Embryonic facial prominence (tissue), 1 donor: ENCODE data around the gene ADCY1.
"Not testable (repeated sequence)": the region's sequence is repeated elsewhere in the genome, so short reads cannot be mapped to it uniquely, and the experiment has no call there.

Source experiments
- DNase-seq: peaks from one replicate; pipeline ENCODE4 v3.0.0-alpha.2; 2016; ENCODE audit errors: extremely low spot score

ADCY1 gene

GRCh38 chr7:45573661-45574415 lies at the start of gene ADCY1:
TSS of gene ADCY1 (plus strand) at chr7:45574368. CDS start at chr7:45574544, 176 bp downstream.
- DNase-seq, result no peak

DNA sequence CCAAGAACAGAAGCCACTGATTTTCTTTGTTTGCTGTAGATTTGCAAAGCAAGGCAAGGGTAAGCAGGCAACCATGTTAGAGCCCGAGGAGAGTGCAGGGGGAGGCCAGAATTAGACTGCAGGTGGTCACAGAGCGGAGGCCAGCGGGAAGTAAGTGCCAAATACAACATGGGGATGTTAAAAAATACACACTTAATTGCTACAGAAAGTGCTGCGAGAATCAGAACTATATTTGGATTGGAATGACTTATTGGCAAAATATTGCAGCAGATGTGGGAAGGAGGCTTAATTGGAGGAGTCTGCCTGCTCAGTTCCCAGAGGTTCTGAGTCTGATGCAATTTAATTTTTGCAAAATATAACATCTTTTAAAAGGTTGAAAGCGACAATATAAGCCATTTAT lies 49.7 kb upstream of the ADCY1 start:
- peak; percentile 18 for DNase-seq

GRCh38 chr7:45525057-45525456 lies 49.1 kb upstream of the ADCY1 start:
- DNase-seq, result no peak

GRCh38 chr7:45543473-45543872 lies 30.7 kb upstream of the ADCY1 start:
- no peak for DNase-seq

DNA sequence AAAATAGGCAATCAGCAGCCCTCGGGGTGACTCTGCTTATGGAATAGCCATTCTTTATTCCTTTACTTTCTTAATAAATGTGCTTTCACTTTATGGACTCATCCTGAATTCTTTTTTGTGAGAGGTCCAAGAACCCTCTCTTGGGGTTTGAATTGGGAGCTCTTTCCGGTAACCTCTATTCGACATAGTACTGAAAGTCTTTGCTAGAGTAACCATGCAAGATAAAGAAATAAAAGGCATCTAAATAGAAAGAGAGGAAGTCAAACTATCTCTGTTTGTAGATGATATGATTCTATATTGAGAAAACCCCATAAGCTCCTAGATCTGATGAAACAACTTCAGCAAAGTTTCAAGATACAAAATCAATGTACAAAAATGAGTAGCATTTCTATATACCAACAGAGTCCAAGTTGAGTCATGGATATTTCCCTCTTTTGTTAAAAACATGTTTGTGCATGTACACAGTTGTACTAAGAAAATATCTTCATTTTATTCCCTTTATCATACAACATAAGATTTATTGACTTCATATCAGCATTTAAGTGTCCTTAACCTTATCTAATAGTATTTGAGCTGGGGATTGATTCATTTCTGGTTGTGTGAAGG lies 29.0 kb upstream of the ADCY1 start:
- not testable (repeated sequence) for DNase-seq

DNA sequence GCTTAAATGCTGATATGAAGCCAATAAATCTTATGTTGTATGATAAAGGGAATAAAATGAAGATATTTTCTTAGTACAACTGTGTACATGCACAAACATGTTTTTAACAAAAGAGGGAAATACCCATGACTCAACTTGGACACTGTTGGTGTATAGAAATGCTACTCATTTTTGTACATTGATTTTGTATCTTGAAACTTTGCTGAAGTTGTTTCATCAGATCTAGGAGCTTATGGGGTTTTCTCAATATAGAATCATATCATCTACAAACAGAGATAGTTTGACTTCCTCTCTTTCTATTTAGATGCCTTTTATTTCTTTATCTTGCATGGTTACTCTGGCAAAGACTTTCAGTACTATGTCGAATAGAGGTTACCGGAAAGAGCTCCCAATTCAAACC lies 25.3 kb upstream of the ADCY1 start:
- not testable (repeated sequence) for DNase-seq

GRCh38 chr7:45563401-45563800 lies 10.8 kb upstream of the ADCY1 start:
- no peak for DNase-seq

- no peak for DNase-seq
Observed at GRCh38 chr7:45563941-45564461, 10.2 kb upstream of the ADCY1 start.

DNA sequence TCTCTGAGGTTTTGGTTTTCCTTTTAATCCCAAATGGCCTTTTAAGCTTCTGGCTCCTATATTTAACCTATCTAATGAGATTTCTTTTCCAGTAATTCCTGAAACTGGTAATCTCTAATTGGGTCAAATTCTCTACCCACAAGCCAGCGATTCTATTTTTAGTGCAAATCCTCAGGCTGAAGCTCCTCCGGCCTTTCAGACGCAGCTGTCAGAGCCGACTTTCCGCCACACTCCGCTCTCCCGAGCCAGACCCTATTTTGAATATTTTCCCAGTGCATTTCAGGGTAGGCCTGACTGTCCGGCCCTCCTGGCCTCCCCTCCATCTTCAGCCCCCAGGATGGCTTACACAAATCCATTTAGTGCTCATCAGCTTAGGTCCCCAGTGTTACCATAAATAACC lies 9.7 kb upstream of the ADCY1 start:
- DNase-seq, result no peak

DNA sequence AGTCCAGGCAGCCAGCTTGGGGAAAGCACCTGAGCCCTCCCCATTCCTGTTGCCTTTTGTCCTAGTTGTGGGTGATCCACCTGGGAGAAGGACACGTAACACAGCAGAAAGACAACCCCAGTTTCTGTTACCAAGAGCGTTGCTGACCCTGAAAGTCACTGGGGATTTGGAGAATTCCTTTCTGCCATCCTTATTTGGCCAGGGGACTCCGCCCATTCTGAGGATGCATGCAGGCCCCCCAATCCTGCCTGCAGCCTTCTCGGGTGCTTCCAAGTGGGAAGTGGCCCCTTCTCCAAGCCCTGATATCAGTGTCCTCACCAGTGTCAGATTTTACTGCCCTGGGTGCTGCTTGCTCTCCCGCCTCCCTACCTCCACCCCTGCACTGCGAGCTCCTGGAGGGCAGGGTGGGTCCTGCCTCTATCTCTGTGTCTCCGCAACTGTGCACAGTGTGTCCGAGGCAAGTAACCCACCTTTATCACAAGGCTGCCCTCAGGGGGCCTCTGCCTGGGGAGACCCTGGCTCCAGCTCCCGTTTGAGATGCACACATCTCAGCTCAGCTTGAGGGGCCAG lies 9.2 kb upstream of the ADCY1 start:
- no peak for DNase-seq

DNA sequence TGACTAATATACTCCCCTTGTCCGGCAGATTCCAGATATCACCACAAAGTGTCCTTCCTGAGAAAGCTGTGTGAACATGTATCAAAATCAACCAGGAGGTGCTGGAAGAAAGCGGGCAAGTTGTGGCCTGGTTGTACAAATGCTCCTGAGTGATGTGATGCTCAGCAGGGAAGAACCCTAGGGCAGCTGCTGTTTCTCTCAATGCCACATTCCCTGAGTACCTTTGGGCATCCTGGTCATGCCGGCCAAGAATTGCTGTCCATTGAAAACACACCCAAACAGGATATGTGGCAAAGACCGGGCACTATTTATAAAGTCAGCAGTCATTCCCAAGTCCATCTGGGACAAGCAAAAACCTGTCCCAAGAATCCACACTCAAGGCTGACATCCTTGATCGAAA lies 7.8 kb upstream of the ADCY1 start:
- DNase-seq, result no peak

DNA sequence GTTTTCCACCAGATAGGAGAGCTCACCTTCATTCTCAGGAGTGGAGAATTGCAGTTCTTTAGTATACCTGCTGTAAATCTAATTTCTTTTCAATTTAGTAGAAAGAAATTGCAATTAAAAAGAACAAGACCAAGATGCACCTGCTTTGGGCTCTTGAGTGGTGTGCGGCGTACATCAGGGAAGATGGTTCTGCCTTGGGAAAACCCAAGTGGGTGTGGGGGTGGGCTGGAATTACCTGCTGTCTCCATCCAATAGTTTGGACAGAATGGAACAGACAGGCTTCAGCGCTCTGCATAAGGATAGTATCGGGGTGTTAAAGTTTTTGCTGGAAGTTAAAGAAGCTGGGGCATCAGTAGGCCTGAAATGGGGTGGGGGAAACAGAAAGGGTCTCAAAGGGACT lies 7.2 kb upstream of the ADCY1 start:
- DNase-seq, result no peak

GRCh38 chr7:45567713-45568112 lies 6.5 kb upstream of the ADCY1 start:
- DNase-seq, result no peak

DNA sequence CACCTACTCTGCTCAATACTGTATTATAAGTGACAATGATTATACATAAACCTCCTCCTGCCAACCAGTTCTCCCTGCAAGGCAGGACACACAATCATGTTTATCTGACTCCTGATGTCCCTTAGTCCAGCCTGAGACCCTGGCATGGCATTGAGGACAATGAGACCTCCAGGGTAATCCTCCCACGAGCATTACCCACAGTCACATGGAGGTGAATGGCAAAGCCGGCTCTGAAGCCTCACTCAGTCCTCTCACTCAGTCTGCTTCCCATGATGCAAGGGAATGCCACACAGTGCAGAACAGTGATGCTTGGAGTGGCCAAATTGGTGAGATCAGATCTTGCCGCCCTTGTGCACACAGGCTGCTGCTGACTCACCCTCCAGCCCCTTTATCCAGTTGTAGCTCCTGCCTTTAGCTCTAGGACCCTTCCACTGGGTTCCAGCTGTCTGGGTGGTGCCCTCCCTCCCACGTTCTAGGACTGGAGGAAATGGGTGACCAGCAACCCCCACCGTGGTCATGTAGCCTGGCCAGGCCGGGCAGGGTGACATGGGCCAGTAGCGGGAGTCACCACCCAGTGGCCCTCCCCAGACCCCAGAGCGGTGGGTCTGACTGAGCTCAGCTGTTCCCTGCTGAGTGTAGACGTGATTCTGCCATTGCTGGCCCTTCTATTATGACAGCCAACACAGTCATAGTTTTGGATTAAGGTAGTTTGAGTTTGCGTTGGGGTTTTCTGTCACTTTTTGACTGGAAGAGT lies 5.5 kb upstream of the ADCY1 start:
- no peak for DNase-seq

DNA sequence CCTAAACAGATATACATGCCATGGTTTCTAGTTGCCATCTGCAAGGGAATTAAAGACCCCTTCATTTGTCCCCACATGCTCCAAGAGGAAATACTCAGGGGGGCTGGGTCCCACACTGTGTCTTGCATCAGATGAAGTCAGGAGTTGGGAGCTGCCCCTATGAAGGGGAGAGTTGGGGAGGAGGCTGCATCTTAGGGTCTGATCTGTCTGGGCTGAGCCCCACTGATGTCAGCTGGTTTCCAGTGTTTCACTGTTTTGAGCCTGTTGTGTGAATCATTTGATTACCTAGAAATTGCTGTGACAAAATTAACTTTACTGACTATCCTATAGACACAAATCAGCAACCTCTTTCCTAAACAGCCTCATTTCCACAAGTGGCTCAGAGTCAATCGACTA lies 4.9 kb upstream of the ADCY1 start:
- DNase-seq, result no peak

DNA sequence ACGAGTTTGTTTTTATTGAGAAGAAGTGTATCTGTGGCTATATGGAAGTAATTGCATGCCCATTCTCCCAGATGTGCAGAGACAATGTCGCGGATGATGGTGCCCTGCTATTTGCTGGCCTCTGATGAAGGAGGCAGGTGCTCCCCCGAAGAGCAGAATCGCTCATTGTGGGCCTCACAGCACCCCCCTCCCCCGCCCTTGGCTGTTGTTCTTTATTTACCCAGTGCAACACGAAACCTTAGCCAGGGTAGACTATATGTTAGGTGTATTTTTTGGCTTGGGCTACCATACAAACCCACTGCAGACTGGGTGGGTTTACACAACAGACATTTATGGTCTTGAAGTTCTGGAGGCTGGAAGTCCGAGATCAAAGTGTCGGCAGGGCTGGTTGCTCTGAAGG lies 3.4 kb upstream of the ADCY1 start:
- no peak for DNase-seq

DNA sequence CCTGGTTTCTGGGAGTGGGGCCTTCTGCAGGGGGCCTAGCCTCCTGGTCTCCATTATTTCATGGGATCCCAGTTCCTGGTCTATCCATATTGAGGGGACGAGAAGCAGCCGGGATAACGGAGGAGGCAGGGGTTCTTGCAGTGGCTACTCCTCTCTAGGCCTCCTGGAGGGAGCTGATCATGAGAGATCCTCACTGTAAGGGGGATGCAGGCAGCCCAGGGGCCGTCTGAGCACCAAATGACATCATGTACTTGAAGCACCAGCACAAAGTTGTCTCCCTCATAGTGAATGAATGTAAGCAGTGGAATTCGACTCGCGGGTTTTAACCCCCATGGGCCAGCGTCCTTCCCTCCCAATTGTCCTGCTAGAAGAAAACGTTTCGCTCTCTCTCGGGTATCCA lies 964 bp upstream of the ADCY1 start:
- no peak for DNase-seq

- no peak for DNase-seq
Observed at GRCh38 chr7:45574416-45574668, 174 bp downstream of the ADCY1 start.

GRCh38 chr7:45574669-45575500 lies 717 bp downstream of the ADCY1 start:
- no peak for DNase-seq

- DNase-seq, result no peak
Observed at GRCh38 chr7:45575501-45576248, 1.5 kb downstream of the ADCY1 start.
